ENCODE measurements around the gene CLSTN3.

GRCh38 chr12:7114851-7115250 lies 15.3 kb upstream of the CLSTN3 start:
- TF ChIP-seq POLR2A (IDR thresholded peaks at IDR 0.05; ENCODE audit: low read depth, low read length) (no peak), POLR2AphosphoS5 (IDR thresholded peaks at IDR 0.05; ENCODE audit: low read depth, low read length) (no peak), TAF1 (IDR thresholded peaks at IDR 0.05; ENCODE audit: borderline replicate concordance, low read depth, low read length) (no peak)
